ENCODE results near the gene SCN10A. TPM values are rescaled to one million over a fixed set of nuclear protein-coding genes. Genes with fewer than 3 reads are reported as not detected.

SCN10A gene
- total and polyA plus RNA-seq, 2 experiments from 2014 or later, result 0.03 TPM; not detected in 1

DNA sequence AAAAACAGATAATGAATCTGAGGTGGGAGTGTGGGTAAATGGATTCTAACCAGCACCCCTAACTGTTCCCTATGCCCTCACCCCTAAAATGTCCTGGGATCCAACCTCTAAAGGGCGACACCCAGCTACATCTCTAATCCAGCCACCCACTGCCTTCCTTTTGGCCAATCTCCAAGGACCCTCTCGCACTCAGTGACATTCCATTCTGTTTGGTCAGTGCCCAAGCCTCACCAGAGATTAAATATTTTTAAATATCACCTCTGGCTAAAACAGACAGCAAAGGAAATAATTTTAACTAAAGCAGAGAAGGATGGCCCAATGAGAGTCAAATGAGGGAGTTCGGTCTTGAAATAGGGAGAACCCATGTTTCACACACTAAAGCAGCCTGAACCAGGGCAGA is 19.9 kb upstream of the SCN10A start (continued):
- TF ChIP-seq, protein P1, sequence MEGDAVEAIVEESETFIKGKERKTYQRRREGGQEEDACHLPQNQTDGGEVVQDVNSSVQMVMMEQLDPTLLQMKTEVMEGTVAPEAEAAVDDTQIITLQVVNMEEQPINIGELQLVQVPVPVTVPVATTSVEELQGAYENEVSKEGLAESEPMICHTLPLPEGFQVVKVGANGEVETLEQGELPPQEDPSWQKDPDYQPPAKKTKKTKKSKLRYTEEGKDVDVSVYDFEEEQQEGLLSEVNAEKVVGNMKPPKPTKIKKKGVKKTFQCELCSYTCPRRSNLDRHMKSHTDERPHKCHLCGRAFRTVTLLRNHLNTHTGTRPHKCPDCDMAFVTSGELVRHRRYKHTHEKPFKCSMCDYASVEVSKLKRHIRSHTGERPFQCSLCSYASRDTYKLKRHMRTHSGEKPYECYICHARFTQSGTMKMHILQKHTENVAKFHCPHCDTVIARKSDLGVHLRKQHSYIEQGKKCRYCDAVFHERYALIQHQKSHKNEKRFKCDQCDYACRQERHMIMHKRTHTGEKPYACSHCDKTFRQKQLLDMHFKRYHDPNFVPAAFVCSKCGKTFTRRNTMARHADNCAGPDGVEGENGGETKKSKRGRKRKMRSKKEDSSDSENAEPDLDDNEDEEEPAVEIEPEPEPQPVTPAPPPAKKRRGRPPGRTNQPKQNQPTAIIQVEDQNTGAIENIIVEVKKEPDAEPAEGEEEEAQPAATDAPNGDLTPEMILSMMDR (conservative IDR thresholded peaks at IDR 0.05; ENCODE audit: low read depth in 2 of 2), result no peak
- TF ChIP-seq, protein P2, sequence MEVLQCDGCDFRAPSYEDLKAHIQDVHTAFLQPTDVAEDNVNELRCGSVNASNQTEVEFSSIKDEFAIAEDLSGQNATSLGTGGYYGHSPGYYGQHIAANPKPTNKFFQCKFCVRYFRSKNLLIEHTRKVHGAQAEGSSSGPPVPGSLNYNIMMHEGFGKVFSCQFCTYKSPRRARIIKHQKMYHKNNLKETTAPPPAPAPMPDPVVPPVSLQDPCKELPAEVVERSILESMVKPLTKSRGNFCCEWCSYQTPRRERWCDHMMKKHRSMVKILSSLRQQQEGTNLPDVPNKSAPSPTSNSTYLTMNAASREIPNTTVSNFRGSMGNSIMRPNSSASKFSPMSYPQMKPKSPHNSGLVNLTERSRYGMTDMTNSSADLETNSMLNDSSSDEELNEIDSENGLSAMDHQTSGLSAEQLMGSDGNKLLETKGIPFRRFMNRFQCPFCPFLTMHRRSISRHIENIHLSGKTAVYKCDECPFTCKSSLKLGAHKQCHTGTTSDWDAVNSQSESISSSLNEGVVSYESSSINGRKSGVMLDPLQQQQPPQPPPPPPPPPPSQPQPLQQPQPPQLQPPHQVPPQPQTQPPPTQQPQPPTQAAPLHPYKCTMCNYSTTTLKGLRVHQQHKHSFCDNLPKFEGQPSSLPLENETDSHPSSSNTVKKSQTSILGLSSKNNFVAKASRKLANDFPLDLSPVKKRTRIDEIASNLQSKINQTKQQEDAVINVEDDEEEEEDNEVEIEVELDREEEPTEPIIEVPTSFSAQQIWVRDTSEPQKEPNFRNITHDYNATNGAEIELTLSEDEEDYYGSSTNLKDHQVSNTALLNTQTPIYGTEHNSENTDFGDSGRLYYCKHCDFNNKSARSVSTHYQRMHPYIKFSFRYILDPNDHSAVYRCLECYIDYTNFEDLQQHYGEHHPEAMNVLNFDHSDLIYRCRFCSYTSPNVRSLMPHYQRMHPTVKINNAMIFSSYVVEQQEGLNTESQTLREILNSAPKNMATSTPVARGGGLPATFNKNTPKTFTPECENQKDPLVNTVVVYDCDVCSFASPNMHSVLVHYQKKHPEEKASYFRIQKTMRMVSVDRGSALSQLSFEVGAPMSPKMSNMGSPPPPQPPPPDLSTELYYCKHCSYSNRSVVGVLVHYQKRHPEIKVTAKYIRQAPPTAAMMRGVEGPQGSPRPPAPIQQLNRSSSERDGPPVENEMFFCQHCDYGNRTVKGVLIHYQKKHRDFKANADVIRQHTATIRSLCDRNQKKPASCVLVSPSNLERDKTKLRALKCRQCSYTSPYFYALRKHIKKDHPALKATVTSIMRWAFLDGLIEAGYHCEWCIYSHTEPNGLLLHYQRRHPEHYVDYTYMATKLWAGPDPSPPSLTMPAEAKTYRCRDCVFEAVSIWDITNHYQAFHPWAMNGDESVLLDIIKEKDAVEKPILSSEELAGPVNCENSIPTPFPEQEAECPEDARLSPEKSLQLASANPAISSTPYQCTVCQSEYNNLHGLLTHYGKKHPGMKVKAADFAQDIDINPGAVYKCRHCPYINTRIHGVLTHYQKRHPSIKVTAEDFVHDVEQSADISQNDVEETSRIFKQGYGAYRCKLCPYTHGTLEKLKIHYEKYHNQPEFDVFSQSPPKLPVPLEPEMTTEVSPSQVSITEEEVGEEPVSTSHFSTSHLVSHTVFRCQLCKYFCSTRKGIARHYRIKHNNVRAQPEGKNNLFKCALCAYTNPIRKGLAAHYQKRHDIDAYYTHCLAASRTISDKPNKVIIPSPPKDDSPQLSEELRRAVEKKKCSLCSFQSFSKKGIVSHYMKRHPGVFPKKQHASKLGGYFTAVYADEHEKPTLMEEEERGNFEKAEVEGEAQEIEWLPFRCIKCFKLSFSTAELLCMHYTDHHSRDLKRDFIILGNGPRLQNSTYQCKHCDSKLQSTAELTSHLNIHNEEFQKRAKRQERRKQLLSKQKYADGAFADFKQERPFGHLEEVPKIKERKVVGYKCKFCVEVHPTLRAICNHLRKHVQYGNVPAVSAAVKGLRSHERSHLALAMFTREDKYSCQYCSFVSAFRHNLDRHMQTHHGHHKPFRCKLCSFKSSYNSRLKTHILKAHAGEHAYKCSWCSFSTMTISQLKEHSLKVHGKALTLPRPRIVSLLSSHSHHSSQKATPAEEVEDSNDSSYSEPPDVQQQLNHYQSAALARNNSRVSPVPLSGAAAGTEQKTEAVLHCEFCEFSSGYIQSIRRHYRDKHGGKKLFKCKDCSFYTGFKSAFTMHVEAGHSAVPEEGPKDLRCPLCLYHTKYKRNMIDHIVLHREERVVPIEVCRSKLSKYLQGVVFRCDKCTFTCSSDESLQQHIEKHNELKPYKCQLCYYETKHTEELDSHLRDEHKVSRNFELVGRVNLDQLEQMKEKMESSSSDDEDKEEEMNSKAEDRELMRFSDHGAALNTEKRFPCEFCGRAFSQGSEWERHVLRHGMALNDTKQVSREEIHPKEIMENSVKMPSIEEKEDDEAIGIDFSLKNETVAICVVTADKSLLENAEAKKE (CRISPR knock-in tag; IDR thresholded peaks at IDR 0.05), result no peak
- TF ChIP-seq POLR2AphosphoS5 (IDR thresholded peaks at IDR 0.05; ENCODE audit: low read depth) (no peak), EZH2 (IDR thresholded peaks at IDR 0.05; ENCODE audit: low read depth, unreplicated experiment) (no peak)

DNA sequence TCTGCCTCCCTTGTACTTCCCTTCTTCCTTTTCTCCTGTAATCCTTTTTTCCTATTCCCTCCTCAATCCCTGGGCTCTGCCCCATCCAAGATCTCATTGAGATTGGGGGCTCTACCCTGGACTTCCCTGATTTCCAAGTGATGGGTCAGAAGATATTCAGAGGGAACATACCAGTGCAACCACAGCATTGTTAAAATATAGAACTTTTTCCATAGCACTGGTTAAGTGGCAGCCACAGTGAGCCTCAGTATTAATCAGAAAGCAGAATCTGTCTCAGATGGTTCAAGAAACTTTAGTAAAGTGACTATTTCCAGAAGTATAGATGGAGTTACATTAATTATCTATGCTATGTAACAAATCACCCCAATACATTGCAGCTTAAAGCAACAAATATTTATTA is 18.7 kb upstream of the SCN10A start:
- H3K27ac ChIP-seq (ENCODE audit: low read depth), result no peak overlapping the region
- no peaks in the 10 kb centered on the region for H3F3A ChIP-seq (replicated peaks; ENCODE audit: low read depth)
- no peaks in the 10 kb centered on the region for H3K36me3 ChIP-seq (ENCODE audit: insufficient read depth)
- peaks cover 12% of the 10 kb centered on the region; the same call in 1 of the 2 replicates for H3K9me2 ChIP-seq (ENCODE audit: insufficient read depth)
- H3K4me3 ChIP-seq, result no peak overlapping the region
- Mint-ChIP-seq H3K36me3 (ENCODE audit: low read depth) (no peaks in the 10 kb centered on the region), H3K9me3 (no peaks in the 10 kb centered on the region), H3K27me3 (ENCODE audit: insufficient read depth, low read depth, poor library complexity) (peaks cover 5% of the 10 kb centered on the region), H3K27ac (no peak overlapping the region), H3K4me3 (no peak overlapping the region), H3K4me1 (peaks cover 29% of the 10 kb centered on the region)
- DNase-seq (ENCODE audit: low spot score) (no peak), ATAC-seq (no peak)
- H3K27me3 ChIP-seq (ENCODE audit: insufficient read depth), result no peaks in the 10 kb centered on the region
- H3K4me2 ChIP-seq, result no peak overlapping the region
- H3K4me1 ChIP-seq (ENCODE audit: insufficient read depth), result peaks cover 7% of the 10 kb centered on the region
- no peak for TF ChIP-seq EZH2 (IDR thresholded peaks at IDR 0.05; ENCODE audit: low read depth, unreplicated experiment)
- no peak for TF ChIP-seq ZNF331 (CRISPR knock-in tag; IDR thresholded peaks at IDR 0.05; ENCODE audit: low read depth)
- no peak for TF ChIP-seq POLR2AphosphoS5 (IDR thresholded peaks at IDR 0.05; ENCODE audit: low read depth)
- H3K79me2 ChIP-seq (replicated peaks; ENCODE audit: insufficient read depth), result no peaks in the 10 kb centered on the region
- no peaks in the 10 kb centered on the region for H4K20me1 ChIP-seq (replicated peaks; ENCODE audit: insufficient read depth)
- H2AFZ ChIP-seq, result peak overlapping the region; percentile 59; the same call in 1 of the 2 replicates
